ENCODE results near the gene RGS7.

- no peak for TF ChIP-seq CTCF (IDR thresholded peaks at IDR 0.05; ENCODE audit: insufficient read depth, low read depth, low read length)
- no peak for TF ChIP-seq EZH2 (IDR thresholded peaks at IDR 0.05; ENCODE audit: insufficient read depth, low read length)
Measured at GRCh38 chr1:240999826-241000225, 357.2 kb downstream of the RGS7 start.

All from astrocyte (in vitro differentiated cells and primary cell).